WTC11 (cell line): Measurements from ENCODE around the gene SLC39A3. TPM values are rescaled to one million over a fixed set of nuclear protein-coding genes. Genes with fewer than 3 reads are reported as not detected.

Source experiments
- ATAC-seq: fragments of 200-7000 bp; cut with Tn5 transposase; 2 replicates; pipeline ENCODE4 v1.10.0; 2021; ENCODE audit warnings: mild to moderate bottlenecking, moderate library complexity
- CTCF ChIA-PET: fragments of 300-600 bp; sonication (Branson Sonifier 250); formaldehyde crosslinking; loops from one replicate; lab custom pipeline; 2021; ENCODE audit warnings: antibody characterized with exemption; lab: Charles Lee
- POLR2A ChIA-PET: fragments of 350-600 bp; sonication (Branson Sonifier 250); formaldehyde crosslinking; loops from one replicate; lab custom pipeline; 2021; ENCODE audit warnings: antibody characterized with exemption; lab: Charles Lee
- DNase-seq: peaks from one replicate; pipeline ENCODE4 v3.0.0; 2021; ENCODE audit warnings: low spot score
- H3K27ac Mint-ChIP-seq: 2 replicates; pipeline ENCODE4 v1.8.0; 2021; ENCODE audit warnings: mixed read lengths
- H3K27me3 Mint-ChIP-seq: 2 replicates; pipeline ENCODE4 v1.8.0; 2021; ENCODE audit warnings: low read depth, mild to moderate bottlenecking, moderate library complexity, mixed read lengths
- H3K36me3 Mint-ChIP-seq: 2 replicates; pipeline ENCODE4 v1.8.0; 2021; ENCODE audit warnings: mixed read lengths
- H3K4me1 Mint-ChIP-seq: 2 replicates; pipeline ENCODE4 v1.8.0; 2022; ENCODE audit warnings: mixed read lengths
- H3K4me3 Mint-ChIP-seq: 2 replicates; pipeline ENCODE4 v1.8.0; 2021; ENCODE audit warnings: mild to moderate bottlenecking, moderate library complexity, mixed read lengths
- H3K9me3 Mint-ChIP-seq: 2 replicates; pipeline ENCODE4 v1.8.0; 2021; ENCODE audit warnings: mixed read lengths
- AR ChIP-seq: fragments of 250-450 bp; sonication (Bioruptor Pico); IDR thresholded peaks from 2 replicates; pipeline ENCODE4 v1.9.0; 2021; ENCODE audit warnings: mild to moderate bottlenecking
- ATF1 ChIP-seq: sonication (generic); formaldehyde crosslinking; IDR thresholded peaks from 2 replicates; pipeline ENCODE4 v1.8.1; 2023; ENCODE audit warnings: mild to moderate bottlenecking, moderate library complexity, missing genetic modification reagents
- GABPB1 ChIP-seq: sonication (generic); formaldehyde crosslinking; IDR thresholded peaks from 2 replicates; pipeline ENCODE4 v1.8.1; 2023; ENCODE audit warnings: mild to moderate bottlenecking, missing genetic modification reagents
- GRHL2 ChIP-seq: fragments of 250-450 bp; sonication (Bioruptor Pico); IDR thresholded peaks from 2 replicates; pipeline ENCODE4 v1.8.0; 2022; ENCODE audit warnings: mild to moderate bottlenecking, moderate library complexity; ENCODE audit not compliant: insufficient replicate concordance, severe bottlenecking
- IRF2 ChIP-seq: sonication (generic); formaldehyde crosslinking; IDR thresholded peaks from 2 replicates; pipeline ENCODE4 v1.8.0; 2022; ENCODE audit warnings: low read depth, missing genetic modification reagents, borderline replicate concordance
- MXD4 ChIP-seq: fragments of 250-450 bp; sonication (Bioruptor Pico); IDR thresholded peaks from 2 replicates; pipeline ENCODE4 v1.8.0; 2021; ENCODE audit warnings: mild to moderate bottlenecking, moderate library complexity, borderline replicate concordance
- NFATC4 ChIP-seq: fragments of 250-450 bp; sonication (Bioruptor Pico); IDR thresholded peaks from 2 replicates; pipeline ENCODE4 v1.9.0; 2021; ENCODE audit warnings: mild to moderate bottlenecking
- NR3C1 ChIP-seq: sonication (generic); formaldehyde crosslinking; conservative IDR thresholded peaks from 2 replicates; pipeline ENCODE4 v1.8.1; 2023; ENCODE audit warnings: low read depth, mild to moderate bottlenecking, missing genetic modification reagents
- PRDM15 ChIP-seq: sonication (generic); formaldehyde crosslinking; IDR thresholded peaks from 2 replicates; pipeline ENCODE4 v1.8.0; 2022; ENCODE audit warnings: missing genetic modification reagents
- RORB ChIP-seq: fragments of 250-450 bp; sonication (Bioruptor Pico); IDR thresholded peaks from 2 replicates; pipeline ENCODE4 v1.9.0; 2021; ENCODE audit warnings: mild to moderate bottlenecking
- SMAD3 ChIP-seq: sonication (generic); formaldehyde crosslinking; IDR thresholded peaks from 2 replicates; pipeline ENCODE4 v1.8.0; 2022; ENCODE audit warnings: missing genetic modification reagents, mild to moderate bottlenecking, borderline replicate concordance
- SMAD4 ChIP-seq: sonication (generic); formaldehyde crosslinking; IDR thresholded peaks from 2 replicates; pipeline ENCODE4 v1.8.0; 2022; ENCODE audit warnings: mild to moderate bottlenecking, missing genetic modification reagents
- TCF7 ChIP-seq: sonication (generic); formaldehyde crosslinking; IDR thresholded peaks from 2 replicates; pipeline ENCODE4 v1.8.0; 2022; ENCODE audit warnings: mild to moderate bottlenecking, low read depth, missing genetic modification reagents, moderate library complexity
- ZNF263 ChIP-seq: sonication (generic); formaldehyde crosslinking; IDR thresholded peaks from 2 replicates; pipeline ENCODE4 v1.8.1; 2022; ENCODE audit warnings: low read depth, mild to moderate bottlenecking, moderate library complexity, missing genetic modification reagents
- total RNA-seq: library from RNA; stranded (reverse); gene quantifications from 3 replicates; pipeline ENCODE4 v1.2.3, GENCODE V29; 2021
- TF ChIP-seq, protein P1 (sequence below): fragments of 250-450 bp; sonication (Bioruptor Pico); IDR thresholded peaks from 2 replicates; pipeline ENCODE4 v1.9.0; 2021; ENCODE audit warnings: mild to moderate bottlenecking, borderline replicate concordance
- TF ChIP-seq, protein P2 (sequence below): sonication (generic); formaldehyde crosslinking; IDR thresholded peaks from 2 replicates; pipeline ENCODE4 v1.8.0; 2023; ENCODE audit warnings: missing genetic modification reagents, mild to moderate bottlenecking, borderline replicate concordance
- TF ChIP-seq, protein P3 (sequence below): fragments of 250-450 bp; sonication (Bioruptor Pico); IDR thresholded peaks from 2 replicates; pipeline ENCODE4 v1.9.0; 2021; ENCODE audit warnings: mild to moderate bottlenecking
- TF ChIP-seq, protein P4 (sequence below): sonication (generic); formaldehyde crosslinking; IDR thresholded peaks from 2 replicates; pipeline ENCODE4 v1.8.1; 2022; ENCODE audit warnings: mild to moderate bottlenecking, missing genetic modification reagents, moderate library complexity, borderline replicate concordance

Gene SLC39A3
- total RNA-seq, 1 experiment from 2014 or later = 38.0 TPM

- H3K27me3 Mint-ChIP-seq = no peaks in the 10 kb centered on the region
- ChIA-PET CTCF (no interaction called here), POLR2A (no interaction called here)
- ATAC-seq = no peak
- DNase-seq = no peak
- TF ChIP-seq, protein P1, sequence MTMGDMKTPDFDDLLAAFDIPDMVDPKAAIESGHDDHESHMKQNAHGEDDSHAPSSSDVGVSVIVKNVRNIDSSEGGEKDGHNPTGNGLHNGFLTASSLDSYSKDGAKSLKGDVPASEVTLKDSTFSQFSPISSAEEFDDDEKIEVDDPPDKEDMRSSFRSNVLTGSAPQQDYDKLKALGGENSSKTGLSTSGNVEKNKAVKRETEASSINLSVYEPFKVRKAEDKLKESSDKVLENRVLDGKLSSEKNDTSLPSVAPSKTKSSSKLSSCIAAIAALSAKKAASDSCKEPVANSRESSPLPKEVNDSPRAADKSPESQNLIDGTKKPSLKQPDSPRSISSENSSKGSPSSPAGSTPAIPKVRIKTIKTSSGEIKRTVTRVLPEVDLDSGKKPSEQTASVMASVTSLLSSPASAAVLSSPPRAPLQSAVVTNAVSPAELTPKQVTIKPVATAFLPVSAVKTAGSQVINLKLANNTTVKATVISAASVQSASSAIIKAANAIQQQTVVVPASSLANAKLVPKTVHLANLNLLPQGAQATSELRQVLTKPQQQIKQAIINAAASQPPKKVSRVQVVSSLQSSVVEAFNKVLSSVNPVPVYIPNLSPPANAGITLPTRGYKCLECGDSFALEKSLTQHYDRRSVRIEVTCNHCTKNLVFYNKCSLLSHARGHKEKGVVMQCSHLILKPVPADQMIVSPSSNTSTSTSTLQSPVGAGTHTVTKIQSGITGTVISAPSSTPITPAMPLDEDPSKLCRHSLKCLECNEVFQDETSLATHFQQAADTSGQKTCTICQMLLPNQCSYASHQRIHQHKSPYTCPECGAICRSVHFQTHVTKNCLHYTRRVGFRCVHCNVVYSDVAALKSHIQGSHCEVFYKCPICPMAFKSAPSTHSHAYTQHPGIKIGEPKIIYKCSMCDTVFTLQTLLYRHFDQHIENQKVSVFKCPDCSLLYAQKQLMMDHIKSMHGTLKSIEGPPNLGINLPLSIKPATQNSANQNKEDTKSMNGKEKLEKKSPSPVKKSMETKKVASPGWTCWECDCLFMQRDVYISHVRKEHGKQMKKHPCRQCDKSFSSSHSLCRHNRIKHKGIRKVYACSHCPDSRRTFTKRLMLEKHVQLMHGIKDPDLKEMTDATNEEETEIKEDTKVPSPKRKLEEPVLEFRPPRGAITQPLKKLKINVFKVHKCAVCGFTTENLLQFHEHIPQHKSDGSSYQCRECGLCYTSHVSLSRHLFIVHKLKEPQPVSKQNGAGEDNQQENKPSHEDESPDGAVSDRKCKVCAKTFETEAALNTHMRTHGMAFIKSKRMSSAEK (CRISPR knock-in tag) = no peak
- TF ChIP-seq GRHL2 (CRISPR knock-in tag) (no peak), AR (CRISPR knock-in tag) (no peak), ZNF263 (CRISPR knock-in tag) (no peak)
- TF ChIP-seq, protein P2, sequence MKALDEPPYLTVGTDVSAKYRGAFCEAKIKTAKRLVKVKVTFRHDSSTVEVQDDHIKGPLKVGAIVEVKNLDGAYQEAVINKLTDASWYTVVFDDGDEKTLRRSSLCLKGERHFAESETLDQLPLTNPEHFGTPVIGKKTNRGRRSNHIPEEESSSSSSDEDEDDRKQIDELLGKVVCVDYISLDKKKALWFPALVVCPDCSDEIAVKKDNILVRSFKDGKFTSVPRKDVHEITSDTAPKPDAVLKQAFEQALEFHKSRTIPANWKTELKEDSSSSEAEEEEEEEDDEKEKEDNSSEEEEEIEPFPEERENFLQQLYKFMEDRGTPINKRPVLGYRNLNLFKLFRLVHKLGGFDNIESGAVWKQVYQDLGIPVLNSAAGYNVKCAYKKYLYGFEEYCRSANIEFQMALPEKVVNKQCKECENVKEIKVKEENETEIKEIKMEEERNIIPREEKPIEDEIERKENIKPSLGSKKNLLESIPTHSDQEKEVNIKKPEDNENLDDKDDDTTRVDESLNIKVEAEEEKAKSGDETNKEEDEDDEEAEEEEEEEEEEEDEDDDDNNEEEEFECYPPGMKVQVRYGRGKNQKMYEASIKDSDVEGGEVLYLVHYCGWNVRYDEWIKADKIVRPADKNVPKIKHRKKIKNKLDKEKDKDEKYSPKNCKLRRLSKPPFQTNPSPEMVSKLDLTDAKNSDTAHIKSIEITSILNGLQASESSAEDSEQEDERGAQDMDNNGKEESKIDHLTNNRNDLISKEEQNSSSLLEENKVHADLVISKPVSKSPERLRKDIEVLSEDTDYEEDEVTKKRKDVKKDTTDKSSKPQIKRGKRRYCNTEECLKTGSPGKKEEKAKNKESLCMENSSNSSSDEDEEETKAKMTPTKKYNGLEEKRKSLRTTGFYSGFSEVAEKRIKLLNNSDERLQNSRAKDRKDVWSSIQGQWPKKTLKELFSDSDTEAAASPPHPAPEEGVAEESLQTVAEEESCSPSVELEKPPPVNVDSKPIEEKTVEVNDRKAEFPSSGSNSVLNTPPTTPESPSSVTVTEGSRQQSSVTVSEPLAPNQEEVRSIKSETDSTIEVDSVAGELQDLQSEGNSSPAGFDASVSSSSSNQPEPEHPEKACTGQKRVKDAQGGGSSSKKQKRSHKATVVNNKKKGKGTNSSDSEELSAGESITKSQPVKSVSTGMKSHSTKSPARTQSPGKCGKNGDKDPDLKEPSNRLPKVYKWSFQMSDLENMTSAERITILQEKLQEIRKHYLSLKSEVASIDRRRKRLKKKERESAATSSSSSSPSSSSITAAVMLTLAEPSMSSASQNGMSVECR = no peak
- H3K27ac Mint-ChIP-seq = no peak overlapping the region
- H3K36me3 Mint-ChIP-seq = peaks cover 35% of the 10 kb centered on the region
- no peaks in the 10 kb centered on the region for H3K9me3 Mint-ChIP-seq
- H3K4me1 Mint-ChIP-seq = no peaks in the 10 kb centered on the region
- no peak overlapping the region for H3K4me3 Mint-ChIP-seq
These were observed 15.6 kb upstream of the SLC39A3 start for GRCh38 chr19:2755448-2755705.

DNA sequence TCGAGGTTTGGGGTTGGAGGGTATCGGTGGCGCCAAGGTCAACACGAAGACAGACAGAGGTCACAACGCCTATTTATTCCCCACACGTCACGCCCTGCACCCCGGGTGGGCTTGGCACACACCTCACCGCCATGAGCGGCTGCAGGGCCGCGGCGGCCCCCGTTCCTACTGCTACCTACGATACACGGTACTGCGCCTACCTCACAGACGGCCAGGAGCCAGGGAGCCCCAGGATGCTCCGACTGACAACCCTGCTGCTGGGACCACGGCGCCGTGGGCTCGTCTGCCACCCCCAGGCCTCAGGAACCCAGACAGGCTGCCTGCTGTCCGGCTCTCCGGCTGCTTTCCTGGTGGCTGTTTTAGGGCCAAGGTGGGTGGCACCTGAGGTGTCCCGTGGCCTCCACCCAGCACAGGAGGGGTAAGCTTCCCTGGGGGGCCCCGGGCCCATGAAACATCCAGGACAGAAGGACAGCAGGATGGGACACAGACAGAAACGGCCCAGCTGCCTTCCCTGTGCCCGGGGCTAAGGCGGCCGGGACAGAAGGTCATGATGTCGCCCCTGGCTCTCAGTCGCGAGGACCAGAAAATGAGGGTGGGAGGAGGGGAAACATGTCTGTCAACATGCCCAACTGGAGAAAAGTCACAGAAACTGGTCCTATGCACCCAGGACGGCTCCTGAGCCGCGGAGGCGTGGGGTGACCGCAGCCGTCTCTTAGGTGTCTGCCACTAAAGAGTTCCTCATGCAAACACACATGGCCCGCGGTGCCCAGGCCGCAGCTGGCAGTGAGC is 15.0 kb upstream of the SLC39A3 start:
- Mint-ChIP-seq H3K36me3 (peaks cover 33% of the 10 kb centered on the region), H3K4me3 (no peak overlapping the region), H3K4me1 (no peaks in the 10 kb centered on the region), H3K27ac (no peak overlapping the region), H3K27me3 (no peaks in the 10 kb centered on the region), H3K9me3 (no peaks in the 10 kb centered on the region)
- no peak for DNase-seq
- POLR2A ChIA-PET = no interaction called here
- no peak for ATAC-seq
- CTCF ChIA-PET = no interaction called here
- TF ChIP-seq, protein P3, sequence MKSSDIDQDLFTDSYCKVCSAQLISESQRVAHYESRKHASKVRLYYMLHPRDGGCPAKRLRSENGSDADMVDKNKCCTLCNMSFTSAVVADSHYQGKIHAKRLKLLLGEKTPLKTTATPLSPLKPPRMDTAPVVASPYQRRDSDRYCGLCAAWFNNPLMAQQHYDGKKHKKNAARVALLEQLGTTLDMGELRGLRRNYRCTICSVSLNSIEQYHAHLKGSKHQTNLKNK (CRISPR knock-in tag) = no peak
- TF ChIP-seq RORB (CRISPR knock-in tag) (no peak), TCF7 (CRISPR knock-in tag) (no peak), NFATC4 (CRISPR knock-in tag) (no peak), PRDM15 (no peak), SMAD4 (CRISPR knock-in tag) (no peak), ATF1 (no peak), IRF2 (CRISPR knock-in tag) (no peak), MXD4 (no peak), NR3C1 (CRISPR knock-in tag) (no peak), SMAD3 (CRISPR knock-in tag) (no peak), GABPB1 (CRISPR knock-in tag) (no peak)
- TF ChIP-seq, protein P4, sequence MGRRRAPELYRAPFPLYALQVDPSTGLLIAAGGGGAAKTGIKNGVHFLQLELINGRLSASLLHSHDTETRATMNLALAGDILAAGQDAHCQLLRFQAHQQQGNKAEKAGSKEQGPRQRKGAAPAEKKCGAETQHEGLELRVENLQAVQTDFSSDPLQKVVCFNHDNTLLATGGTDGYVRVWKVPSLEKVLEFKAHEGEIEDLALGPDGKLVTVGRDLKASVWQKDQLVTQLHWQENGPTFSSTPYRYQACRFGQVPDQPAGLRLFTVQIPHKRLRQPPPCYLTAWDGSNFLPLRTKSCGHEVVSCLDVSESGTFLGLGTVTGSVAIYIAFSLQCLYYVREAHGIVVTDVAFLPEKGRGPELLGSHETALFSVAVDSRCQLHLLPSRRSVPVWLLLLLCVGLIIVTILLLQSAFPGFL = no peak
